Dermis blood vessel endothelial cell (primary cell): ENCODE measurements around the gene PTHLH. TPM values are rescaled to one million over a fixed set of nuclear protein-coding genes. Genes with fewer than 3 reads are reported as not detected.

ENCODE experiments used
- DNase-seq: peaks from one replicate; pipeline ENCODE4 v3.0.0; 2010
- total RNA-seq: library from RNA; depleted of rRNA; stranded (reverse); fragments of >200 nt; gene quantifications from 2 replicates; pipeline ENCODE4 v1.2.3, GENCODE V29; 2014

PTHLH gene
- total RNA-seq, 1 donor from 2014 or later = not detected

DNA sequence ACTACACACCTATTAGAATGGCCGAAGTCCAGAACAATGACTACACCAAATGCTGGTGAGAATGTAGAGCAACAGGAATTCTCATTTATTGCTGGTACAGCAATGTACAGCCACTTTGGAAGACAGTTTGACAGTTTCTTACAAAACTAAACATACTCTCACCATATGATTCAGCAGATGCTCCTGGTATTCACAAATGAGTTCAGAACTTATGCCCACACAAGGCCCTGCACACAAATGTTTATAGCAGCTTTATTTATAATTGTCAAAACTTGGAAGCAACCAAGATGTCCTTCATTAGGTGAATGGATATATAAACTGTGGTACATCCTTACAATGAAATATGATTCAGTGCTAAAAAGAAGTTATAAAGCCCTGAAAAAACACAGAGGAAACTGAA is 38.3 kb downstream of the PTHLH start:
- DNase-seq = no peak

DNA sequence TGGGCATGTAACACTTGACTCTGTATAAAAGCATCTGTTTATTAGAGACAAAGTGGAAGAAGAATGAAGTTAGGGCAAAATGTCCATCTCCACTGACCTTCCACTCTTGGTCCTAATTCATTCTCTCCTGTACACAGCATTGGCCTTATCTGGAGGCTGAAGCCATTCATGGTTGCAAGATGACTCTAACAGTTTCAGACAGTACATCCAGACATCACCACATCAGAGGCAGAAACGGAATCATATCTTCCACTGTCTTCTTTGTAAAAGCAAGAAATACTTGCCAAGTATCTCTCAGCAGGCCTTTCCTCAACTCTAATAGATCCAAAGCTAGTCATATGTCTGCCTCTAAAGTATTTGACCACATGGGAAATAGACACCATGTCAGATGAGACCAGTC is 41.1 kb downstream of the PTHLH start:
- no peak for DNase-seq

DNA sequence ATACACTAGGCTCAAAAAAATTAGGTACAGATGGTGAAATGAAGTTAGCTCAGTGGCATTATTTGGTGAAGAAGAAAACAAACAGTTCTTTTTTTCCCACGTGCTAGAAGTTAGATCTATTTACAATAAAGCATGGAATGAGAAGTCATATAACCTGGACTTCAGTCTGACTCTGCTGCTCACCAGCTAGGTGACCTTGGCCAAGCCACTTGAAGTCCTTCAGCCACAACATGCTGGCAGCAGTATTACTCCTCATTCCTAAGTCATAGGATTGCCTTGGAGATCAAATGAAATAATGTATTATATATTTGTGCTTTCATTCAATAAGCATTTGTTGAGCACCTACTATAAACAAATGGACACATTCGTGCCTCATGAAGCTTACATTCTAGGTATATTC is 45.2 kb downstream of the PTHLH start:
- DNase-seq = no peak

DNA sequence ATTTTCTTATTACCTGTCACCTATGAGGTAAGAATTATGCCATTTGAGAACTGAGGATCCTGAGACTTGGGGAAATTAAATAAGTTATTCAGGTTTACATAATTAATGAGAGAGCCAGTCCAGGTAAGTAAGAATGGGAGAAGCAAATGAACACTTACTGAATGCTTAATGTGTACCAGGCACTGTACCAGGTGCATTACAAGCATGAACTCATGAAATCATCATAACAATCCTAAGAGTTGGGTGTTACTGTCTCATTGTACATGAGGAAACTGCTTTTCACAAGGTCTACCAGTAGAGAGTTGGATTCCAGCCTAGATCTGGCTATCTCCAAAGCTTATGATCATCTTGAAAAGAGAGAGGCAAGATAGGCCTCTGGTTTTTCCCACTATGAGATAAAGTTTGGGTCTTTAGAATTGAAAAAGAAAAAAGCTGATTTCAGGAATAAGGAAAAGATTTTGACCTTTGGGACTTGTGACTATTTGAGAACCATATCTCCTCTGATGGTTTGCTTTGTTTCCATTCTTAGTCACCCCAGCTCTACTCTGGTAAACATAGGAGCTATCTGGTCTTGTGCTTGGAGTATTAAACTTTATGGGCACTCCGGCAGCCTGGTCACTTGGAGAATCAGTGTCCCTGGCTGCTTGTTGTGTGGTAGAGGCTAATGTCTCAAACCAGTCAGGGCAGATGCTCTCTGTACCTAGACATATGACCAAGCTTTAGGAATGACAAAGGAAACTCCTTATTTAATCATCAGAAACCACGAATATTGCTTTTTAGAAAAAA is 48.0 kb downstream of the PTHLH start:
- DNase-seq = no peak

DNA sequence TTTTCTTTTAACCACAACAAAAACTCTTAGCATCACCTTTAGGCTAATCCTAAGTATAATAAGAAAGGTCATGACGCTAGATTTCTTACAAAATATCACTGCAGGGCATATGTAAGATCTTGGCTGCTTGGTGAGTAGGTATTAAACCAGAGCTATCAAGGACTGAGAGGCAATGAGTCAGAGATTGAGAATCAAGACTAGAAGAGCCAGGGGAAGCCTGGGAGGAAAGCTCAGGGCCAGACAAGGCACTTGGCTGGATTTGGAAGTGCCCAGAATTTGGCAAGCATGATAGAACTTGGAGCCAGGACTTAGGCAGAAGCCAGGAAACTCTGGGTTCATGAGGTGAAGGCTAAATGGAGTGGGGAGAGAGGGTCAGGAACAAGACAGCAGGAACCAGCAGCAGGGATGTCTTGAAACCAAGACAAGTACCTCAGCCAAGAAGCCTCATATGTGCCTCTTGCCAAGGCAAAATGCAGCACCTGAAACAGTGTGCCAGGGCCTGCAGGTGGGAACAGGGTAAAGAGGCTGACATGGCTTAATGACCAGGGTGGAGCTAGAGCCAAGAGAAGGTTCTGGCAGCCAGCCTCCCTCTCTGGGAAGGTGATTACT is 49.9 kb downstream of the PTHLH start:
- DNase-seq = peak; percentile 45

DNA sequence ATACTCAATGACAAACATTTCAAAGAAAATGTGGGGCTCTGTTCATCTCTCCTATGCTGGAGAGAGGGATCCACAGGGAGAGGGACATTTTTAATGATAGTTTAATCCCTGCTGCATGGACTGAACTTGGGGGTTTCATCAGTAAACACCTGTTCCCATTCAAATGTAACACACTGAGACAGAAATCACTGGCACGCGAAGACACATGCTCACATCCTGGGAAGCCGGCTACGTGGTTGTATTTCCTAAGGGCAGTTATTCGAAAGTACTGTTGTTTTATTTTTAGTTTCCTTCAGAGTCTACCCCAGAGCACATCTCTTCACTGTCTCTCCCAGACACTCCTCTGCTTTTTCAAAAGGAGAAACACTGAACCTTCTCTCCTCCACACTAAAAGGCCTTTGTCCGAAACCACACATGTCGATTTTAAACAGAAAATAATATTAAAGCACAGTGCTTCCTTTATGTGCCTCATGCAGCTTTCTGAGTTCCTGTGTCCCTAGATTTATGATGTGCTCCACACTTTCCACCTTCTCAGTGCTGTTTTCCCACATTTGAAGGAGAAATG is 52.8 kb downstream of the PTHLH start:
- DNase-seq = no peak

DNA sequence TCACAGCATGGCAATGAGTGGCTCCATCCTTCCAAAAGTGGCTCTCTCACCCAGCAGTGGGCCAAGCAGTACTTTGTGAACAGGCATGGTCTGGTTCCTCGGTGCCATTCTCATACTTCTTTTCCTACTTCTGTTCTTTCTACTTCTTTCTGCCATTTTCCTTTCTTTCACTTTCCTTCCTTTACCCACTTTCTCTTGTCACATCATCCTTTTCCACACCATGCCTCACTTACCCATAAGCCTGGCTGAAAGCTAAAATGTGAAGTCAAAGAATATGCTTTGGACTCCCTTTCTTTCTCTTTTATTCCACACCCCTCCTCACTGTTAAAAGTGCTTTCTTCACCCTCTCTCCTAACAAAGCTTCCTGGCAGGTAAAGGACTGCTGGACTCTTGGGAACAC is 57.0 kb downstream of the PTHLH start:
- no peak for DNase-seq

DNA sequence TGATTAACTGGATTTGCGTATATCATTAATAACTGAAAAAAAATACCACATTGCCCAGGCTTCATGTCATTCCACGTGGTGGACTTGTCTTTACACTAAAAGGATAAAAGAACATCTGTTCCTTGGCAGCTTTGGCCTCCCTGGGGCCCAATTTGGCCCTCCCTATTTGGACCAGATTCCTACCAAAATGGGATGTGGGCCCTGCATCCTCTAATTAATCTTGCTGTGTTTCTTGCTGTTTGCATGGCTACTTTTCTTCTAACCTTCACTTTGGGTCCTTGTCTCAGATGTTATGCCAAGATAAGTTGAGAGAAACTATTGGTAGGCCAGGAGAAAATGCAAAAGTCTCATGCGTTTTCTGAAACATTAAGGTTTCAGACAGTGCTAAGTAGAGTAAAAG is 57.5 kb downstream of the PTHLH start:
- DNase-seq = no peak

DNA sequence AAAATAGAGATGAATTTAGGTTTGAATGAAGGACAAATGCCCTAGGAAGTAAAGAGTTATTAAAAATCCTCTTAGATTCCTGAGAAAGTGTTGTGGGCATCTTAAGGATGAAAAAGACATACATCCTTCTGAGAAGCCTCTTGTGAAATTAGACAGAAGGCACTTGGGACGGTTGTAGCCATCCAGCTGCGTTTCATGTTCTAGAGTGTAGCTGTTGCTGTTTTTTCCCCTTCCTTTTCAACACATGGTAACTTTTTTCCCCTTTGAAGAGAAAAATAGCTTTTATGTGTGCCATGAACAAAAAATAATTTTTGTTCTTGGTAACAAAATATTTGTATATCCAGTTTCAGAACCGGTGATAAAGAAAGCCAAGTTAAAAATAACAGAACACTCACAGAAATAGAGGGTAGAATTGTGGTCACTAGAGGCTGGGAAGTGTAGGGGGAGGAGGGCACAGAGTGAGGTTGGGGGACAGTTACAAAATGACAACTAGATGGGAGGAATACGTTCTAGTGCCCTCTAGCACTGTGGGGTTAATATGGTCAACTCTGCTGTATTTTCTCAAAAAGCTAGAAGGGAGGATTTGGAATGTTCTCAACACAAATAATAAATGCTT is 58.4 kb downstream of the PTHLH start:
- no peak for DNase-seq

DNA sequence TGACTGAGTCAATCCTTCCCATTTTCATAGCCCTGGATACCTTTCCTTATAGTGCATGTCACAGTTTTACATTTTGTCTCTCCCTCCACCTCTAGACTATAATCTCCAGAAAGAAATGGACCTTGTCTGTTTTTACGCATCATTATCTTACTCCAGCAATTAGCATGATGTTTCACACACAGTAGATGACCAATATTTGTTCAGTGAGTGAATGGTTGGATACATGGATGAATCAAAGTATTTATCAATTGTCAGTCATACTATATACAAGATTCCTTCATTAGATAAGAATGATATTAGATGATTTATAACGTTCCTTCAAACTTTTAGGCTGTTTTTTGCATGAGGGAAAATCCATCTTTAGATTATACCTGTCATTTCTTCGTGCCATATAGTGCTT is 61.1 kb downstream of the PTHLH start:
- no peak for DNase-seq

Other genes with a start within 250 kb of the PTHLH start
- 23.6 and 33.4 TPM in 2 replicates for gene KLHL42, start 192.5 kb downstream of the PTHLH start, total RNA-seq
- gene MANSC4, start 192.5 kb downstream of the PTHLH start, total RNA-seq = not detected in 2 replicates
- gene CCDC91, start 217.7 kb upstream of the PTHLH start, total RNA-seq = 8.3 and 12.6 TPM in 2 replicates